WERI-Rb-1 (cell line): ENCODE results near the gene INHBB.

ENCODE experiments used
- DNase-seq: peaks from one replicate; pipeline ENCODE4 v3.0.0-alpha.2; 2020
- H3K27ac ChIP-seq: fragments of 250-450 bp; sonication (Bioruptor Pico); 2 replicates; pipeline ENCODE4 v1.5.1; 2020; ENCODE audit warnings: mild to moderate bottlenecking, moderate library complexity
- H3K27me3 ChIP-seq: fragments of 250-450 bp; sonication (Bioruptor Pico); 2 replicates; pipeline ENCODE4 v1.5.1; 2021; ENCODE audit warnings: mild to moderate bottlenecking, low read depth, moderate library complexity; ENCODE audit not compliant: insufficient read depth, severe bottlenecking
- H3K36me3 ChIP-seq: fragments of 250-450 bp; sonication (Bioruptor Pico); 2 replicates; pipeline ENCODE4 v1.5.1; 2020; ENCODE audit warnings: mild to moderate bottlenecking, moderate library complexity
- H3K4me3 ChIP-seq: 2 replicates; pipeline ENCODE4 v1.5.1; 2011; ENCODE audit warnings: low read depth, mild to moderate bottlenecking, control low read depth, low read length
- H3K9me3 ChIP-seq: fragments of 250-450 bp; sonication (Bioruptor Pico); 2 replicates; pipeline ENCODE4 v1.5.1; 2021; ENCODE audit warnings: mild to moderate bottlenecking, moderate library complexity; ENCODE audit not compliant: severe bottlenecking
- CTCF ChIP-seq: IDR thresholded peaks from 2 replicates; pipeline ENCODE4 v1.5.1; 2011; ENCODE audit warnings: low read depth, mild to moderate bottlenecking, control low read depth, inconsistent platforms, low read length

INHBB gene

DNA sequence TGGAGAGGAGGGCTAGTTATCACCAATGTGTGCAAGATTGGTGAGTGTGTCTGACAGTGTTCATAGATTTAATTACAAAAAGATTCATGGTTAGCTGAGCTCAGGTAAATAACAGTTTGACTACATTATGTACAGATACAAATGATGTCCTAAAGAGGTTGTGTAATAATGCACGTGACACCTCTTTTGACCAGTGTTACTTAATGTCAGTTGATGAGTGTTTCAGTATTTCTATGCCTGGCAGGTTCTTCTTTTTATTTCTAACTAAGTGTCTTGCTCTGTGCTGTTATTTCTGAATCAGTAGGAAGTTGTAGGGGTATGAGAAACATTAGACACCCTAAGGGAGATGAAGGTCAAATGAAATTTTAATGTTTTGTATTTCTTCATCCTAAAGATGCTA lies 7.9 kb upstream of the INHBB start:
- no peak for TF ChIP-seq CTCF
- no peak for DNase-seq
- no peaks in the 10 kb centered on the region for H3K27me3 ChIP-seq

DNA sequence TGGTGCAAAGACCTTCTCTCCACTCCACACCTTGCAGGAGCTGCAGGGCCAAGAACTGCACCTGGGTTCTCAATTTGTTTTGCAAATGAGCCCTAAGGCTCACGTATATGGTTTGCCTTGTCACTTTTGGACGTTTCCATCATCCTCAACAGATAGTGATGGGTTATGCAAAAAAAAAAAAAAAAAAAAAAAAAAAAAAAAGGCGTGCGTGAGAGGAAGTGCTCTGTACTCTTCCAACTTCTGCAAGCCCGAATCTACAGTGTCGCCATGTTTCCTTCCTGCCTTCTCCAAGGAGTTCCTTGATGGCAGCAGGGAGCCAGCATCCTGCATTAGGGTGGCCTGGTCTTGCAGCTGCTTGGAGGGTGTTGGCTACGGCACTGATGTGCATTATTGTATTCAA lies 4.0 kb upstream of the INHBB start:
- H3K9me3 ChIP-seq: no peaks in the 10 kb centered on the region
- TF ChIP-seq CTCF: no peak
- DNase-seq: no peak
- no peaks in the 10 kb centered on the region for H3K36me3 ChIP-seq
- no peak overlapping the region for H3K4me3 ChIP-seq
- peaks cover 21% of the 10 kb centered on the region for H3K27me3 ChIP-seq
- peak overlapping the region; percentile 54 for H3K27ac ChIP-seq

More for the DNA sequence above, 7.9 kb upstream of the INHBB start:
- Histone ChIP-seq H3K27ac (no peak overlapping the region), H3K36me3 (no peaks in the 10 kb centered on the region), H3K9me3 (no peaks in the 10 kb centered on the region), H3K4me3 (no peak overlapping the region)

DNA sequence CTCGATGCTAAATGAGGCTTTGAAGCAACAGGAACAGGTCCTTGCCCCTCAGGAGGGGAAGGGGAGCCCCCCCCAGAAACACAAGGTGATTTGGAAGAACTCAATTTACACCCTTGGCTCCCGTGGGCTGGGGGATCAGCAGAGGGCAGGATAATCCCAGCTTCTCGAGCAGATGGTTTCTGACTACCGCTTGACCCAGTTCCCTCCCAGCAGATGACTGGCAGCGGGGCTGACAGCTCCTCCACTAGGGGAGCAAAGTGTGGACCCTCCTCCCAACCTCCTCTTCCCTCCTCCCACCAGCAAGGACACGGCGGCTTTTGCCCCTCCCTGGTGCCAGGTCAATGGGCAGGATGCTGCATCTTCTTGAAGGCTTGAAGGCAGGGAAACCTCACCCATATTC lies 3.5 kb upstream of the INHBB start:
- peak; percentile 92 for DNase-seq
- no peaks in the 10 kb centered on the region for H3K36me3 ChIP-seq
- TF ChIP-seq CTCF: peak; percentile 48
- H3K9me3 ChIP-seq: no peaks in the 10 kb centered on the region
- H3K27ac ChIP-seq: peak overlapping the region; percentile 54
- H3K4me3 ChIP-seq: no peak overlapping the region
- peaks cover 25% of the 10 kb centered on the region for H3K27me3 ChIP-seq

DNA sequence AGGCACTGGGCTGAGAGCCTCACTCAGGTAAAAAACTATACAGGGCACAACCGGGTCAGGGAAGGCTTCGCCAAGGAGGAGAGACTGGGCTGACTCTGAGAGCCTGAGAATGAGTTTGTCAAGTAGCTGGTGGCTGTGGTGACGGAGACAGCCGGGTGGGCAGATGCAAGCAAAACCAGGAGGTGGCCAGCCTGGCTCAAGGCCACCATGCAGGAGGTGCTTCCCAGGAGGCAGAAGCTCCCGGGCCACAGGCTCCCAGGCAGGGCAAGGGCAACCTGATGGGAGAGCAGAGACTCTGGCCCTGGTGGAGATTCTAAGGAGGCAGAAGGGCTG lies 2.9 kb upstream of the INHBB start:
- no peak for TF ChIP-seq CTCF
- no peaks in the 10 kb centered on the region for H3K36me3 ChIP-seq
- no peak for DNase-seq
- no peak overlapping the region for H3K4me3 ChIP-seq
- no peaks in the 10 kb centered on the region for H3K9me3 ChIP-seq
- peak overlapping the region; percentile 54 for H3K27ac ChIP-seq
- peaks cover 29% of the 10 kb centered on the region for H3K27me3 ChIP-seq

GRCh38 chr2:120343433-120344105 lies 2.4 kb upstream of the INHBB start:
- Histone ChIP-seq H3K4me3 (peak overlapping the region; percentile 31), H3K27me3 (peaks cover 29% of the 10 kb centered on the region), H3K9me3 (no peaks in the 10 kb centered on the region), H3K36me3 (no peaks in the 10 kb centered on the region), H3K27ac (peak overlapping the region; percentile 54)
- DNase-seq: peak; percentile 89
- peak; percentile 81 for TF ChIP-seq CTCF

- peak overlapping the region; percentile 31 for H3K4me3 ChIP-seq
- H3K27ac ChIP-seq: no peak overlapping the region
- H3K27me3 ChIP-seq: peaks cover 29% of the 10 kb centered on the region
- no peaks in the 10 kb centered on the region for H3K9me3 ChIP-seq
- peak; percentile 50 for DNase-seq
- no peak for TF ChIP-seq CTCF
- no peaks in the 10 kb centered on the region for H3K36me3 ChIP-seq
Observed at GRCh38 chr2:120344214-120344975, 1.5 kb upstream of the INHBB start.
